Activated CD8-positive, alpha-beta memory T cell treated with anti-CD3 and anti-CD28 coated beads for 48 hours (primary cell): Measurements from ENCODE around the gene TAS2R60.
"Not testable (repeated sequence)": the region's sequence is repeated elsewhere in the genome, so short reads cannot be mapped to it uniquely, and the experiment has no call there.

ENCODE experiments used
- DNase-seq, 3 experiments: peaks; one replicate each; pipeline ENCODE4 v3.0.0-alpha.2; 2020; ENCODE audit warnings: low read depth in 2 of 3, low spot score in 2 of 3

Gene TAS2R60

GRCh38 chr7:143410521-143411004 lies 32.7 kb upstream of the TAS2R60 start:
- DNase-seq, result no peak

GRCh38 chr7:143411976-143412708 lies 31.1 kb upstream of the TAS2R60 start:
- DNase-seq, result no peak

DNA sequence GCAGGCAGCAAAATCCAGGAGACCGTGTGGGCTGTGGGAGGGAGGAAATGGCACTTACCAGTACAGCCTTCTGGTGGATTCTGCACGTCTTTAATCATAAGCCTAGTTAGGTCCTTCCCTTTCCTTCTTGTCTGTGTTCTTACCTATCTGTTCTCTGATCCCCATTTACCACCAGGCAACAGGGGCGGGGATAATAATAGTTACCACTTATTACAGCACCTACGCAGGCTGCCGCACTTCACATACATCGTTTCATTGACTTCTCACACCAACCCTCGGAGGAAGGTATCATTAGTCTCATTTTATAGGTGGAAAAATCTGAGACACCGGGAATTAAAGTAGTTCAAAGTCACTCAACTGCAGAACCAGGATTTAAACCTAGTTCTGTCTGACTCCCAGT lies 30.1 kb upstream of the TAS2R60 start:
- no peak for DNase-seq

DNA sequence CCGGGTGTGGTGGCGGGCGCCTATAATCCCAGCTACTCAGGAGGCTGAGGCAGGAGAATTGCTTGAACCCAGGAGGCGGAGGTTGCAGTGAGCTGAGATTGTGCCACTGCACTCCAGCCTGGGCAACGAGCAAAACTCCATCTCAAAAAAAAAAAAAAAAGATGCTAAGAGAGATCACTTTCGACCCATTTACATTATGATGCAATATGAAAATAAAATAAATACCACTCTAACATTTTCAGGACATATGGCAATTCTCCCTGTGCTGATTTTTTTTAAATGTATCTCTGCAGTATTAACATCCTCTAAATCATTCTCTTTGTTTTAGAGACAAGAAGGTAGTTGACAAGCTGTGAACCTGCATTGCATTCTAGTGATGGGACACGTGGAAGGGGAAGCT lies 28.0 kb upstream of the TAS2R60 start:
- DNase-seq, result not testable (repeated sequence)

GRCh38 chr7:143415742-143416397 lies 27.4 kb upstream of the TAS2R60 start:
- no peak for DNase-seq

GRCh38 chr7:143416565-143417149 lies 26.6 kb upstream of the TAS2R60 start:
- no peak for DNase-seq

DNA sequence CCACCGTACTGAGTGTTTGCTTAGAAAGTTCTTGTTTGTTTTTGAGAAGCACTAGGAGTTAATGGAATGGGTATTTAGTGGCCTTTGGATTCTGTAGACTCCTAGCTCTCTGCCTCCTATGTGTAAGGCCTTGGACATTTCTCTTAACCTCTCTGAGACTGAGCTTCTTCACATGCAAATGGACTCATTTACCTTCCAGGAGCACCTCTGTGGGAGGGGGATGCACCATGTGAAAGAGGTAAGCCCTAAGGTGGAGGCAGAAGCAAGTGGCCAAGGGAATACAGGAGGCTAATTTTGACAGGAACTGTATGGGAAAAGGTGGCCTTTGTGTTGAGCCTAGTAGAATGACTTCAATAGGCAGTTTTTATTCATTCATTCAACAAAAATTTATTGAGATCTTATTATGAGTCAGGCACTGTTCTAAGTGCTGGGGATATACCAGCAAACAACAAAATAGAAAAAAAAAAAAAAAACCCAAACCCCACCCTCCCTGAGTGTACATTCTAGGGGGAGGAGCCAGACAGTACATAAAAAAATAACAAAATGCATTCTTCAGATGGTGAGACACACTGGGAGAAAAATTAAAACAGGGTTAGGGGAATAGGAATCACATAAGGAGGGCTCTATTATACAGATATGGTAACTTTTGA lies 25.4 kb upstream of the TAS2R60 start:
- DNase-seq, result no peak

GRCh38 chr7:143418681-143419458 lies 24.4 kb upstream of the TAS2R60 start:
- DNase-seq, result no peak

- DNase-seq, result no peak
Observed at GRCh38 chr7:143419880-143420279, 23.4 kb upstream of the TAS2R60 start.

DNA sequence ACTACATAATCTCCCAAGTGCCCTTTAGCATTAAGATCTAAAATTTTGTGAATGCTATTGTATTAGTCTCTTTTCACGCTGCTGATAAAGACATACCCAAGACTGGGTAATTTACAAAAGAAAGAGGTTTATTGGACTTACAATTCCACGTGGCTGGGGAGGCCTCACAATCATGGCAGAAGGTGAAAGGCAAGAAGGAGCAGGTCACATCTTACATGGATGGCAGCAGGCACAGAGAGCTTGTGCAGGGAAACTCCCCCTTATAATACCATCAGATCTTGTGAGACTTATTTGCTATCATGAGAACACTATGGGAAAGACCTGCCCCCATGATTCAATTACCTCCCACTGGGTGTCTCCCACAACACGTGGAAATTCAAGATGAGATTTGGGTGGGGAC lies 22.6 kb upstream of the TAS2R60 start:
- not testable (repeated sequence) for DNase-seq

DNA sequence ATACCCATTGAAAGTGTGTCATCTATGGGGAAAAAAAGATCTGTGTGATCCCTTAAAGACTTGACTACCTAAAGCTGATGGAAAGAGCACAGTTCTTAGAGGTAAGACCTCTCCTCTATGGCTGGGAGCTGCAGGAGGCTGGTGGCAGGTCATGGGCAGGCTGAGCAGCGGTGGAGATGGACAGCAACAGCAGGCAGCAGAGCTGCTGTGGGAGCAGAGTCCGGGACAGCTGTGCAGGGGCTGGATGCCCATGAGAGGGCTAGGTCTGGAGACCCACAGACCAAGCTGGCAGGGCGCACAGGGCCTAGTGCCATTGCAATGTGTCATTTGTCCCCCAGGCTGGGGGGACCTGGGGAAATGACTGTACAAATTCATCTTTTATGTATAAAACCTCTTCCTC lies 21.2 kb upstream of the TAS2R60 start:
- DNase-seq, result no peak

DNA sequence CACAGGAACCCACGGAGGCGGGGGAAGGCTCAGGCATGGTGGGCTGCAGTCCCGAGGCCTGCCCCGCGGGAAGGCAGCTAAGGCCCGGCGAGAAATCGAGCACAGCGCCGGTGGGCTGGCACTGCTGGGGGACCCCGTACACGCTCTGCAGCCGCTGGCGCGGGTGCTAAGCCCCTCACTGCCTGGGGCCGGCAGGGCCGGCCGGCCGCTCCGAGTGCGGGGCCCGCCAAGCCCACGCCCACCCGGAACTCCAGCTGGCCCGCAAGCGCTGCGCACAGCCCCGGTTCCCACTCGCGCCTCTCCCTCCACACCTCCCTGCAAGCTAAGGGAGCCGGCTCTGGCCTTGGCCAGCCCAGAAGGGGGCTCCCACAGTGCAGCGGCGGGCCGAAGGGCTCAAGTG lies 18.8 kb upstream of the TAS2R60 start:
- not testable (repeated sequence) for DNase-seq

- DNase-seq, result no peak
Observed at GRCh38 chr7:143426479-143427142, 16.6 kb upstream of the TAS2R60 start.

DNA sequence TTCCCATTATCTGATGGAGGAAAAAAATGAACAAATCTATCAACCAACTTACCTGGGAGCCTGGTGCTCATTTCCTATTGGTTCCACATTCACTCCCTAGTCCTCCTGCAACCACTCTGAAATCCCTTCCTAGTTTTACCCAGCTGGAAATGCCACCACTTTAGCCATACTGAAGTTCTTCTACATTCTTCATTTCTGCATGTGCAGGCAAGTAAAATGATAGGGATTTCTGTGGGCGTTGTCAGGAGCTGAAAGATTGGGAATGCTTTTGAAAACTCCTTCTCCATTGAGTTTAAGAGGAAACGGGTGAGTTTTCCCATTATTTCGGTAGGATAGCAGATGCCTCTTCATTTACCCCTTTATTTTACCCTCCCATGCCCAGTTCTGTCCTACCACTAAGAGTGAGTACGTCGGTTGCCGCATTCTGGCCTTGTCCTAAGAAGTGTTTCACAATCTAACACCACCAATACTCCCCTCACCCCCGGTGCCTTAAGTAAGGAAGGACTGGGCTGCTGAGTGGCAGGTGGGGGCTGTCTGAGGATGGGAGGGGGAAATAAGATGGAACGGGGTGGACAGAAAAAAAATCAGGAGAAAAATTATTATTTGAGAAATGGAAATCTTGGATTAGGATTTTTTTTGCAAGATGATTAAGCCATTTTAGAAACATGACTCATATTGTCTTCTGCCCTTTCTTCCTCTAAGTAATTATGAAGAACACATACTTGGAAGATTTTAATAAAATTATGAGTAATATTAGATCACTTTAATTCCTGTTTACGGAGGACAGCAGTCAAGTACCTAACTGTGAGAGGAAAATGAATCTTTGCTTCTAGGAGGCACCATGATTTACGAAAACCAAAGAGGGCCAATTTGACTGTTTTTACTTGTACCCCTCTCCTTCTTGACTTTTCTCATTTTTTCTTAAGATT lies 13.2 kb upstream of the TAS2R60 start:
- DNase-seq, result no peak

DNA sequence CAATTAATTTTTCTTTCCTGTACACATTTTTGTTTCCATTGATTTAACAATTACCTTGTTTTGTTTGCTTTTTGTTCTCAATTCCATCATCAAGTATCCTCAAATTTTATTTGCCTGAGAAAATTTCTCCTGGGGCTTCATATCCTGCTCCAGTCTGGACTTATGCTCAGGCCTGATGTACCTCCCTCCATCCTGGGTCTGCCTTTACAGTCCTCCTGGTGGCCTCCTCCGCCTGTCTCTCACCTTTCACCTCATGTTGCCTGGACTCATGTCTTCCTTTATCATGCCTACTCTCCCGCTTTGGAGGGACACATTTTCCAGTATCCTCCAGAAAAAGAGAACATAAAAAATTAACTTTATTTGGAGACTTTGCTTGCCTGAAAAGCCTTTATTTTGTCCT lies 12.1 kb upstream of the TAS2R60 start:
- no peak for DNase-seq

- no peak for DNase-seq
Observed at GRCh38 chr7:143433759-143434158, 9.5 kb upstream of the TAS2R60 start.

GRCh38 chr7:143434660-143435059 lies 8.6 kb upstream of the TAS2R60 start:
- DNase-seq, result no peak

- DNase-seq, result no peak
Observed at GRCh38 chr7:143435266-143435665, 8.0 kb upstream of the TAS2R60 start.

GRCh38 chr7:143436325-143436946 lies 6.8 kb upstream of the TAS2R60 start:
- DNase-seq, result no peak
